K562 (cell line): Measurements from ENCODE around the gene CYTH1. TPM values are rescaled to one million over a fixed set of nuclear protein-coding genes. Genes with fewer than 3 reads are reported as not detected.
A peak's percentile ranks its signal among the peaks of the same experiment; 100 is the strongest.

Experiments
- ATAC-seq: fragments of 200-7000 bp; cut with Tn5 transposase; 3 replicates; pipeline ENCODE4 v1.9.1; 2020; ENCODE audit warnings: moderate library complexity
- Bru-seq: library from RNA; stranded (reverse); fragments of 400-500 nt; gene quantifications from one replicate; lab custom pipeline; 2021; lab: Mats Ljungman, UMichigan
- BruChase-seq, 2 experiments: library from RNA; stranded (reverse); fragments of 400-500 nt; gene quantifications; one replicate each; lab custom pipeline; 2021; lab: Mats Ljungman, UMichigan
- BruUV-seq: library from RNA; stranded (reverse); fragments of 400-500 nt; replicated peaks from 2 replicates; lab custom pipeline; 2021; lab: Mats Ljungman, UMichigan
- CTCF ChIA-PET: fragments of 300-600 bp; formaldehyde crosslinking; extraction: SDS; loops from one replicate; lab custom pipeline; 2021; ENCODE audit warnings: low intra/inter-chr PET ratio; lab: Yijun Ruan, JAX
- POLR2A ChIA-PET: fragments of 300-600, 350-650 bp; sonication (Branson Sonifier 250); formaldehyde crosslinking; extraction: SDS; loops from one replicate; lab custom pipeline; 2021; ENCODE audit warnings: antibody characterized with exemption, inconsistent platforms; lab: Yijun Ruan, JAX
- DNase-seq, 4 experiments: peaks; one replicate each; pipeline versions ENCODE4 v3.0.0 to v3.0.0-alpha.2; 2011 to 2018; ENCODE audit warnings: low spot score in 3 of 4, mixed read lengths in 3 of 4; ENCODE audit errors: extremely low read depth in 1 of 4
- FAIRE-seq: peaks from 2 replicates; lab custom pipeline; 2011; peaks lifted over from hg19 to GRCh38; lab: Jason Lieb, UNC
- H2AFZ ChIP-seq: 2 replicates; pipeline ENCODE4 v1.6.0; 2011; ENCODE audit warnings: low read depth, low read length, control low read depth, inconsistent platforms
- H3K27ac ChIP-seq: fragments of 200-600 bp; 3 replicates; pipeline ENCODE4 v1.8.0; 2011; ENCODE audit warnings: low read depth, mild to moderate bottlenecking, control low read depth, inconsistent platforms, low read length, moderate library complexity, mixed read lengths; ENCODE audit errors: extremely low read depth
- H3K27me3 ChIP-seq, 2 experiments: fragments of 300-600 bp in 1 of 2; 2 replicates in 1 of 2; 3 replicates in 1 of 2; pipeline versions ENCODE4 v1.6.0 to v1.8.0; 2011; ENCODE audit warnings: inconsistent platforms in 2 of 2, low read length in 2 of 2, mild to moderate bottlenecking in 1 of 2, mixed read lengths in 1 of 2, moderate library complexity in 1 of 2; ENCODE audit not compliant: control insufficient read depth in 2 of 2, insufficient read depth in 2 of 2
- H3K36me3 ChIP-seq: fragments of 300-600 bp; 3 replicates; pipeline ENCODE4 v1.8.0; 2011; ENCODE audit warnings: mild to moderate bottlenecking, low read length, inconsistent platforms; ENCODE audit not compliant: control insufficient read depth, insufficient read depth
- H3K4me1 ChIP-seq, 2 experiments: fragments of 200-600 bp in 1 of 2; replicated peaks in 1 of 2; 2 replicates in 1 of 2; 3 replicates in 1 of 2; pipeline versions ENCODE4 v1.5.1 to v1.8.0; 2011; ENCODE audit warnings: inconsistent platforms in 2 of 2, low read length in 2 of 2, mild to moderate bottlenecking in 1 of 2, mixed read lengths in 1 of 2, moderate library complexity in 1 of 2; ENCODE audit not compliant: control insufficient read depth in 2 of 2, insufficient read depth in 2 of 2
- H3K4me2 ChIP-seq: 2 replicates; pipeline ENCODE4 v1.6.1; 2011; ENCODE audit warnings: low read length, control low read depth, inconsistent platforms, mixed read lengths; ENCODE audit not compliant: insufficient read depth
- H3K4me3 ChIP-seq: fragments of 200-600 bp; sonication (generic), shearing (Covaris generic); 2 replicates; pipeline ENCODE4 v1.5.1; 2016; ENCODE audit warnings: control low read depth, inconsistent platforms
- H3K79me2 ChIP-seq: fragments of 200-600 bp; 3 replicates; pipeline ENCODE4 v1.8.0; 2011; ENCODE audit warnings: low read length, inconsistent platforms; ENCODE audit not compliant: control insufficient read depth, insufficient read depth
- H3K9ac ChIP-seq, 2 experiments: 2 replicates each; pipeline versions ENCODE4 v1.6.0 to v1.6.1; 2011; ENCODE audit warnings: low read depth in 2 of 2, low read length in 2 of 2, control low read depth in 1 of 2, inconsistent platforms in 1 of 2, mild to moderate bottlenecking in 1 of 2, mixed read lengths in 1 of 2; ENCODE audit not compliant: insufficient read depth in 1 of 2
- H3K9me1 ChIP-seq: one replicate; pipeline ENCODE4 v1.6.0; 2011; ENCODE audit warnings: inconsistent platforms, mild to moderate bottlenecking, low read length, moderate library complexity; ENCODE audit not compliant: control insufficient read depth, insufficient read depth
- H3K9me3 ChIP-seq: replicated peaks from 2 replicates; pipeline ENCODE4 v1.5.1; 2011; ENCODE audit warnings: low read depth, low read length, inconsistent platforms; ENCODE audit not compliant: control insufficient read depth, insufficient read depth
- H4K20me1 ChIP-seq: replicated peaks from 2 replicates; pipeline ENCODE4 v1.6.1; 2011; ENCODE audit warnings: low read length, inconsistent platforms, mixed read lengths; ENCODE audit not compliant: control insufficient read depth, insufficient read depth
- NONO ChIP-seq, 2 experiments: fragments of 200-400 bp in 1 of 2; fragments of 450-650 bp in 1 of 2; formaldehyde crosslinking in 1 of 2; IDR thresholded peaks; 2 replicates each; pipeline ENCODE4 v1.6.1; 2017; ENCODE audit warnings: low read depth in 2 of 2, mild to moderate bottlenecking in 2 of 2, moderate library complexity in 2 of 2, low read length in 1 of 2
- NR2C2 ChIP-seq, 2 experiments: fragments of 200-800 bp in 1 of 2; sonication (Bioruptor generic) in 1 of 2; sonication (generic) in 1 of 2; formaldehyde crosslinking in 1 of 2; IDR thresholded peaks; 2 replicates each; pipeline versions ENCODE4 v1.6.1 to v1.8.0; 2016 to 2022; ENCODE audit warnings: mild to moderate bottlenecking in 1 of 2, missing compliant biosample characterization in 1 of 2, missing genetic modification characterization in 1 of 2, missing genetic modification reagents in 1 of 2
- RB1 ChIP-seq: fragments of 450-650 bp; IDR thresholded peaks from 2 replicates; pipeline ENCODE4 v1.6.1; 2017; ENCODE audit warnings: low read depth, mild to moderate bottlenecking
- whole genome bisulfite sequencing: fragments of 100-300 bp; shearing (Covaris generic); methylation state at CpG from one replicate; pipeline ENCODE4 v1.1.6; 2016; ENCODE audit warnings: low coverage, mixed read lengths; ENCODE audit not compliant: insufficient coverage; ENCODE audit errors: missing lambda C conversion rate; 5-methylcytosine and 5-hydroxymethylcytosine counted together
- in situ Hi-C: fragments of 300-500 bp; cut with MboI; formaldehyde crosslinking; loops from 4 replicates; pipeline ENCODE4 v1.15.0; 2018; ENCODE audit warnings: inconsistent platforms, mixed read lengths
- intact Hi-C: fragments of 100-400 bp; cut with micrococcal nuclease; formaldehyde crosslinking; loops from 2 replicates; pipeline ENCODE4 v1.14.2; 2022
- long read RNA-seq, 3 experiments: library from polyadenylated mRNA in 2 of 3; library from RNA in 1 of 3; unstranded in 2 of 3; stranded (forward) in 1 of 3; transcript quantifications; one replicate each; pipeline ENCODE4 v2.0.0, GENCODE V29; 2019 to 2022
- polyA minus RNA-seq, 3 experiments: library from RNA; depleted of rRNA, polyadenylated mRNA; stranded (reverse); fragments of >200 nt; gene quantifications; 2 replicates each; pipeline ENCODE4 v1.2.3, GENCODE V29; 2011
- polyA plus RNA-seq, 8 experiments: library from polyadenylated mRNA; depleted of rRNA in 4 of 8; stranded (reverse) in 5 of 8; unstranded in 3 of 8; fragments of >200 nt; fragmentation: Nextera tagmentation in 2 of 8; fragmentation: Illumina TruSeq in 1 of 8; extraction: Ambion mirVana in 2 of 8; extraction: Trizol in 1 of 8; gene quantifications; 2 replicates each; pipeline versions ENCODE4 v1.2.1 to v1.2.3, GENCODE V29; 2011 to 2014; ENCODE audit warnings: inconsistent platforms in 1 of 8, missing spikeins in 1 of 8
- total RNA-seq, 7 experiments: library from RNA; depleted of rRNA in 6 of 7; stranded (reverse); fragments of >200 nt in 6 of 7; fragmentation: Illumina TruSeq in 2 of 7; extraction: Trizol in 2 of 7; gene quantifications; 2 replicates each; pipeline versions ENCODE4 v1.2.1 to v1.2.3, GENCODE V29; 2011 to 2021; ENCODE audit warnings: low replicate concordance in 1 of 7
- TF ChIP-seq, protein P1 (sequence below): IDR thresholded peaks from 3 replicates; pipeline ENCODE4 v1.6.1; 2011; ENCODE audit warnings: borderline replicate concordance, mild to moderate bottlenecking; ENCODE audit not compliant: insufficient read length, insufficient read depth
- TF ChIP-seq, protein P2 (sequence below), 2 experiments: IDR thresholded peaks; 2 replicates each; pipeline ENCODE4 v1.6.1; 2012; ENCODE audit warnings: improper control_type of control experiment in 2 of 2, low read depth in 2 of 2, low read length in 2 of 2, borderline replicate concordance in 1 of 2
- TF ChIP-seq, protein P3 (sequence below): sonication (generic); formaldehyde crosslinking; IDR thresholded peaks from 2 replicates; pipeline ENCODE4 v1.5.0; 2020; ENCODE audit warnings: missing genetic modification reagents

Gene CYTH1, protein sequence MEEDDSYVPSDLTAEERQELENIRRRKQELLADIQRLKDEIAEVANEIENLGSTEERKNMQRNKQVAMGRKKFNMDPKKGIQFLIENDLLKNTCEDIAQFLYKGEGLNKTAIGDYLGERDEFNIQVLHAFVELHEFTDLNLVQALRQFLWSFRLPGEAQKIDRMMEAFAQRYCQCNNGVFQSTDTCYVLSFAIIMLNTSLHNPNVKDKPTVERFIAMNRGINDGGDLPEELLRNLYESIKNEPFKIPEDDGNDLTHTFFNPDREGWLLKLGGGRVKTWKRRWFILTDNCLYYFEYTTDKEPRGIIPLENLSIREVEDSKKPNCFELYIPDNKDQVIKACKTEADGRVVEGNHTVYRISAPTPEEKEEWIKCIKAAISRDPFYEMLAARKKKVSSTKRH
- total RNA-seq (2011; cell fraction: chromatin; rRNA removed; ENCODE audit: low replicate concordance), result 59.2 and 70.8 TPM in 2 replicates
- 27.7 and 37.1 TPM in 2 replicates for total RNA-seq (2011; cell fraction: nucleolus; rRNA removed)
- total RNA-seq (2011; cell fraction: nucleoplasm; rRNA removed), result 34.9 and 43.7 TPM in 2 replicates
- total RNA-seq (2014; rRNA removed), result 15.0 and 15.1 TPM in 2 replicates
- 16.8 and 18.3 TPM in 2 replicates for total RNA-seq (2014; rRNA removed; fragmentation: Illumina TruSeq; extraction: Trizol)
- 19.6 and 21.2 TPM in 2 replicates for total RNA-seq (2015; rRNA removed; fragmentation: Illumina TruSeq; extraction: Trizol)
- total RNA-seq (2021), result 24.4 and 27.7 TPM in 2 replicates
- 16.1 and 16.5 TPM in 2 replicates for polyA plus RNA-seq (2011; rRNA removed)
- polyA plus RNA-seq (2011; cell fraction: cytosol; rRNA removed), result 14.2 and 14.9 TPM in 2 replicates
- 71.2 and 83.3 TPM in 2 replicates for polyA plus RNA-seq (2011; cell fraction: nucleus; rRNA removed)
- 17.4 and 27.1 TPM in 2 replicates for polyA plus RNA-seq (2012)
- polyA plus RNA-seq (2014; fragmentation: Illumina TruSeq; extraction: Trizol), result 20.5 and 24.1 TPM in 2 replicates
- under 1 TPM; 0.52 to 0.70 TPM for polyA plus RNA-seq (2014; fragmentation: Nextera tagmentation; extraction: Ambion mirVana)
- 25.1 and 25.4 TPM in 2 replicates for polyA plus RNA-seq (2014; rRNA removed)
- polyA minus RNA-seq (2011; rRNA and poly(A)+ RNA removed), result 12.2 and 12.3 TPM in 2 replicates
- polyA minus RNA-seq (2011; cell fraction: cytosol; rRNA and poly(A)+ RNA removed), result 6.5 and 8.0 TPM in 2 replicates
- polyA minus RNA-seq (2011; cell fraction: nucleus; rRNA and poly(A)+ RNA removed), result 12.8 and 20.0 TPM in 2 replicates
- percentile 68 among the genes with signal in this experiment for Bru-seq, nascent RNA
- percentile 78 among the genes with signal in this experiment for BruChase-seq, experiment 1, labeled RNA remaining after a 2-hour chase
- BruChase-seq, experiment 2, labeled RNA remaining after a 6-hour chase, result percentile 79 among the genes with signal in this experiment
- long read RNA-seq, experiment 1, full-length matches to known transcripts, result 40 of 64 reads
- long read RNA-seq, experiment 1, partial matches to known transcripts, result 15 of 64 reads
- long read RNA-seq, experiment 1, other reads (novel, unspliced or antisense), result 9 of 64 reads
- long read RNA-seq, experiment 2, full-length matches to known transcripts, result 7 of 8 reads
- long read RNA-seq, experiment 2, partial matches to known transcripts, result 0 of 8 reads
- long read RNA-seq, experiment 2, other reads (novel, unspliced or antisense), result 1 of 8 reads
- long read RNA-seq, experiment 3, full-length matches to known transcripts, result 12 of 15 reads
- long read RNA-seq, experiment 3, partial matches to known transcripts, result 0 of 15 reads
- long read RNA-seq, experiment 3, other reads (novel, unspliced or antisense), result 3 of 15 reads

DNA sequence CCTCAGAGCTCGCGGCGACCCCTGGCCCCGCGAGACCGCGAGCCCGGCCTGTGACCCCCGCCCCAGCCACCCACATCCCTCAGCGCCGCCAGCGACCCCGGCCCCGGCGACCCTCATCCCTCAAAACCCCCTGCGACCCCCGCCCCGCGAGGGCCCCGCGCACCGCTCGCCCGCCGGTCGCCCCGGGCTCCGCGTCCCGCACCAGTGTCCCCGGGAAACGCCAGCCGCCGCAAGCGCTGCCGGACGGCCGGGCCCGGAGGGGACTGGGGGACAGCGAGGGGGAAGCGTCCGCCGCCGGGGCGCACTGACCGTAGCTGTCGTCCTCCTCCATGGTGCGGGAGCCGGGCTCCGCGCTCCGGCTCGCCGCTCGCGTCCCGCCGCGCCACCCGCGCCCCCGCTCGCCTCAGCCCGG, at the start of gene CYTH1:
TSS of gene CYTH1 (minus strand) at position 381 of the 412 bp plus-strand sequence. CDS start at position 331, 50 bp downstream.
- H3K27ac ChIP-seq, result peak within 1 kb of the TSS; percentile 94
- H3K9me1 ChIP-seq, result no peaks in the 10 kb centered on the region
- ChIA-PET POLR2A (no interaction called here), CTCF (no interaction called here)
- no peak for DNase-seq
- H3K4me1 ChIP-seq, result peaks cover 41 to 60% of the 10 kb centered on the region in 2 experiments
- peaks cover 3% of the 10 kb centered on the region; the same call in 2 of the 3 replicates for H3K36me3 ChIP-seq
- H3K9ac ChIP-seq, result peak within 1 kb of the TSS; percentile 87 to 98
- no peak for ATAC-seq
- in situ Hi-C loops (no loop called here), intact Hi-C loops (loop anchor here (5.0 kb wide), 1 partner anchor 35 kb away; no protein-coding TSS in a partner anchor)
- H3K4me3 ChIP-seq, result peak within 1 kb of the TSS; percentile 80
- WGBS, result 0% methylated on average over 6 of the region's 64 CpGs
- no peaks in the 10 kb centered on the region for H3K27me3 ChIP-seq
- peaks cover 41% of the 10 kb centered on the region for H3K79me2 ChIP-seq
- H2AFZ ChIP-seq, result peak within 1 kb of the TSS; percentile 87
- no peak for FAIRE-seq
- BruUV-seq, result no TSS peak
- H3K4me2 ChIP-seq, result peak within 1 kb of the TSS; percentile 88
- H3K9me3 ChIP-seq, result no peaks in the 10 kb centered on the region
- 0 out of 2 replicates have a peak, but pooled peaks cover 3% of the 10 kb centered on the region for H4K20me1 ChIP-seq
- TF ChIP-seq NONO (IDR thresholded peaks at IDR 0.05; ENCODE audit: low read depth in 2 of 2, low read length in 1 of 2), result 0 out of 4 replicates have a peak, but pooled peaks of 1 of the 2 experiments have one; percentile 50
- TF ChIP-seq, protein P1, sequence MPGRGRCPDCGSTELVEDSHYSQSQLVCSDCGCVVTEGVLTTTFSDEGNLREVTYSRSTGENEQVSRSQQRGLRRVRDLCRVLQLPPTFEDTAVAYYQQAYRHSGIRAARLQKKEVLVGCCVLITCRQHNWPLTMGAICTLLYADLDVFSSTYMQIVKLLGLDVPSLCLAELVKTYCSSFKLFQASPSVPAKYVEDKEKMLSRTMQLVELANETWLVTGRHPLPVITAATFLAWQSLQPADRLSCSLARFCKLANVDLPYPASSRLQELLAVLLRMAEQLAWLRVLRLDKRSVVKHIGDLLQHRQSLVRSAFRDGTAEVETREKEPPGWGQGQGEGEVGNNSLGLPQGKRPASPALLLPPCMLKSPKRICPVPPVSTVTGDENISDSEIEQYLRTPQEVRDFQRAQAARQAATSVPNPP, result no peak
- TF ChIP-seq, protein P2, sequence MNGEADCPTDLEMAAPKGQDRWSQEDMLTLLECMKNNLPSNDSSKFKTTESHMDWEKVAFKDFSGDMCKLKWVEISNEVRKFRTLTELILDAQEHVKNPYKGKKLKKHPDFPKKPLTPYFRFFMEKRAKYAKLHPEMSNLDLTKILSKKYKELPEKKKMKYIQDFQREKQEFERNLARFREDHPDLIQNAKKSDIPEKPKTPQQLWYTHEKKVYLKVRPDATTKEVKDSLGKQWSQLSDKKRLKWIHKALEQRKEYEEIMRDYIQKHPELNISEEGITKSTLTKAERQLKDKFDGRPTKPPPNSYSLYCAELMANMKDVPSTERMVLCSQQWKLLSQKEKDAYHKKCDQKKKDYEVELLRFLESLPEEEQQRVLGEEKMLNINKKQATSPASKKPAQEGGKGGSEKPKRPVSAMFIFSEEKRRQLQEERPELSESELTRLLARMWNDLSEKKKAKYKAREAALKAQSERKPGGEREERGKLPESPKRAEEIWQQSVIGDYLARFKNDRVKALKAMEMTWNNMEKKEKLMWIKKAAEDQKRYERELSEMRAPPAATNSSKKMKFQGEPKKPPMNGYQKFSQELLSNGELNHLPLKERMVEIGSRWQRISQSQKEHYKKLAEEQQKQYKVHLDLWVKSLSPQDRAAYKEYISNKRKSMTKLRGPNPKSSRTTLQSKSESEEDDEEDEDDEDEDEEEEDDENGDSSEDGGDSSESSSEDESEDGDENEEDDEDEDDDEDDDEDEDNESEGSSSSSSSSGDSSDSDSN (IDR thresholded peaks at IDR 0.05; ENCODE audit: borderline replicate concordance in 1 of 2, low read depth in 2 of 2, low read length in 2 of 2), result 0 out of 4 replicates have a peak, but pooled peaks of 1 of the 2 experiments have one; percentile 21
- TF ChIP-seq, protein P3, sequence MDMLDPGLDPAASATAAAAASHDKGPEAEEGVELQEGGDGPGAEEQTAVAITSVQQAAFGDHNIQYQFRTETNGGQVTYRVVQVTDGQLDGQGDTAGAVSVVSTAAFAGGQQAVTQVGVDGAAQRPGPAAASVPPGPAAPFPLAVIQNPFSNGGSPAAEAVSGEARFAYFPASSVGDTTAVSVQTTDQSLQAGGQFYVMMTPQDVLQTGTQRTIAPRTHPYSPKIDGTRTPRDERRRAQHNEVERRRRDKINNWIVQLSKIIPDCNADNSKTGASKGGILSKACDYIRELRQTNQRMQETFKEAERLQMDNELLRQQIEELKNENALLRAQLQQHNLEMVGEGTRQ (CRISPR knock-in tag), result no peak
- 0 out of 2 replicates have a peak, but pooled peaks have one; percentile 9 for TF ChIP-seq RB1
- no peak for TF ChIP-seq NR2C2 (CRISPR knock-in tag; IDR thresholded peaks at IDR 0.05)
- TF ChIP-seq NR2C2 (tag; IDR thresholded peaks at IDR 0.05), result peak; percentile 5; the same call in 1 of the 2 replicates
